HepG2 (cell line): Measurements from ENCODE around the gene GTF2H4. TPM values are rescaled to one million over a fixed set of nuclear protein-coding genes. Genes with fewer than 3 reads are reported as not detected.

Source experiments
- ATAC-seq: fragments of 200-7000 bp; cut with Tn5 transposase; 3 replicates; pipeline ENCODE4 v1.9.1; 2020; ENCODE audit warnings: mild to moderate bottlenecking, moderate library complexity
- BruUV-seq: library from RNA; stranded (reverse); fragments of 400-500 nt; replicated peaks from 2 replicates; lab custom pipeline; 2021; lab: Mats Ljungman, UMichigan
- CTCF ChIA-PET: fragments of 300-600 bp; formaldehyde crosslinking; extraction: SDS; loops from one replicate; lab custom pipeline; 2021; ENCODE audit warnings: low total read pairs, inconsistent platforms, low intra/inter-chr PET ratio; lab: Yijun Ruan, JAX
- POLR2A ChIA-PET: fragments of 350-600 bp; sonication (Branson Sonifier 250); formaldehyde crosslinking; loops from one replicate; lab custom pipeline; 2020; ENCODE audit warnings: antibody characterized with exemption, inconsistent platforms; lab: Yijun Ruan, JAX
- DNase-seq: peaks from one replicate; pipeline ENCODE4 v3.0.0-alpha.2; 2015; ENCODE audit warnings: low spot score
- FAIRE-seq: peaks from 3 replicates; lab custom pipeline; 2011; peaks lifted over from hg19 to GRCh38; lab: Jason Lieb, UNC
- H2AFZ ChIP-seq: one replicate; pipeline ENCODE4 v1.6.1; 2011; ENCODE audit warnings: low read length, inconsistent platforms
- H3K27ac ChIP-seq: fragments of 300-600 bp; 3 replicates; pipeline ENCODE4 v1.8.0; 2011; ENCODE audit warnings: mixed run types, mild to moderate bottlenecking, mixed read lengths, low read length, inconsistent platforms; ENCODE audit not compliant: insufficient read depth; ENCODE audit errors: extremely low read length
- H3K27me3 ChIP-seq, 2 experiments: fragments of 200-600 bp in 1 of 2; 2 replicates in 1 of 2; 3 replicates in 1 of 2; pipeline versions ENCODE4 v1.6.0 to v1.8.0; 2011; ENCODE audit warnings: low read length in 2 of 2, mild to moderate bottlenecking in 2 of 2, moderate library complexity in 2 of 2, inconsistent platforms in 1 of 2; ENCODE audit not compliant: insufficient read depth in 2 of 2, control insufficient read depth in 1 of 2
- H3K36me3 ChIP-seq, 2 experiments: fragments of 200-600 bp in 1 of 2; replicated peaks in 1 of 2; 2 replicates in 1 of 2; 3 replicates in 1 of 2; pipeline versions ENCODE4 v1.5.1 to v1.8.0; 2011; ENCODE audit warnings: low read length in 2 of 2, inconsistent platforms in 1 of 2; ENCODE audit not compliant: insufficient read depth in 2 of 2, control insufficient read depth in 1 of 2
- H3K4me1 ChIP-seq: 2 replicates; pipeline ENCODE4 v1.5.1; 2012; ENCODE audit warnings: low read length, inconsistent platforms; ENCODE audit not compliant: insufficient read depth
- H3K4me2 ChIP-seq: 2 replicates; pipeline ENCODE4 v1.6.0; 2011; ENCODE audit warnings: low read depth, low read length, inconsistent platforms
- H3K4me3 ChIP-seq, 3 experiments: fragments of 200-600 bp in 1 of 3; sonication (generic), shearing (Covaris generic) in 1 of 3; replicated peaks in 1 of 3; 2 replicates each; pipeline ENCODE4 v1.5.1; 2011 to 2016; ENCODE audit warnings: low read length in 3 of 3, inconsistent platforms in 2 of 3, low read depth in 2 of 3, mild to moderate bottlenecking in 2 of 3, control low read depth in 1 of 3, mixed read lengths in 1 of 3; ENCODE audit not compliant: insufficient read depth in 1 of 3
- H3K79me2 ChIP-seq: one replicate; pipeline ENCODE4 v1.6.1; 2011; ENCODE audit warnings: low read length, inconsistent platforms; ENCODE audit not compliant: insufficient read depth
- H3K9ac ChIP-seq: 2 replicates; pipeline ENCODE4 v1.6.0; 2011; ENCODE audit warnings: mild to moderate bottlenecking, low read depth, low read length, inconsistent platforms; ENCODE audit not compliant: insufficient read depth
- H3K9me3 ChIP-seq: 2 replicates; pipeline ENCODE4 v1.5.1; 2012; ENCODE audit warnings: mild to moderate bottlenecking, low read length
- H4K20me1 ChIP-seq: 2 replicates; pipeline ENCODE4 v1.6.0; 2011; ENCODE audit warnings: inconsistent platforms, mild to moderate bottlenecking, low read length, moderate library complexity; ENCODE audit not compliant: insufficient read depth
- CC2D1A ChIP-seq: sonication (generic); formaldehyde crosslinking; IDR thresholded peaks from 2 replicates; pipeline ENCODE4 v1.8.1; 2023; ENCODE audit warnings: mild to moderate bottlenecking, missing genetic modification reagents
- CCAR2 ChIP-seq: fragments of 200-400 bp; formaldehyde crosslinking; optimal IDR thresholded peaks from 2 replicates; pipeline ENCODE3; 2018; ENCODE audit warnings: low read depth, mild to moderate bottlenecking, low read length, moderate library complexity
- CTCF ChIP-seq: sonication (generic); formaldehyde crosslinking; IDR thresholded peaks from 2 replicates; pipeline ENCODE4 v1.5.0; 2020; ENCODE audit warnings: mild to moderate bottlenecking, missing genetic modification reagents, moderate library complexity
- FOXM1 ChIP-seq: sonication (generic); formaldehyde crosslinking; IDR thresholded peaks from 2 replicates; pipeline ENCODE4 v1.5.0; 2020; ENCODE audit warnings: missing genetic modification reagents
- GATA4 ChIP-seq: sonication (generic); IDR thresholded peaks from 2 replicates; pipeline ENCODE4 v1.6.1; 2016; ENCODE audit warnings: antibody characterized with exemption, low read depth, borderline replicate concordance
- GPN1 ChIP-seq: sonication (generic); formaldehyde crosslinking; IDR thresholded peaks from 2 replicates; pipeline ENCODE4 v1.5.1; 2020; ENCODE audit warnings: missing genetic modification reagents, borderline replicate concordance
- GTF3A ChIP-seq: sonication (generic); formaldehyde crosslinking; conservative IDR thresholded peaks from 2 replicates; pipeline ENCODE4 v1.4.0; 2020; ENCODE audit warnings: mild to moderate bottlenecking, missing genetic modification reagents
- HNRNPUL1 ChIP-seq: fragments of 200-400 bp; formaldehyde crosslinking; IDR thresholded peaks from 2 replicates; pipeline ENCODE4 v1.6.1; 2017; ENCODE audit warnings: low read depth, mild to moderate bottlenecking, low read length, moderate library complexity
- JUND ChIP-seq: sonication (generic); formaldehyde crosslinking; IDR thresholded peaks from 2 replicates; pipeline ENCODE4 v1.8.0; 2022; ENCODE audit warnings: mild to moderate bottlenecking, missing genetic modification reagents
- MAFF ChIP-seq: IDR thresholded peaks from 2 replicates; pipeline ENCODE4 v1.6.1; 2011; ENCODE audit warnings: low read depth, low read length, improper control_type of control experiment
- MED1 ChIP-seq: sonication (generic); formaldehyde crosslinking; IDR thresholded peaks from 2 replicates; pipeline ENCODE4 v1.4.0; 2020; ENCODE audit warnings: missing genetic modification reagents
- SMARCC2 ChIP-seq: fragments of 450-650 bp; IDR thresholded peaks from 2 replicates; pipeline ENCODE4 v1.6.1; 2017; ENCODE audit warnings: antibody characterized with exemption, mild to moderate bottlenecking
- ZBTB25 ChIP-seq: IDR thresholded peaks from 2 replicates; pipeline ENCODE4 v1.6.1; 2018; ENCODE audit warnings: missing genetic modification reagents
- ZFYVE20 ChIP-seq: sonication (generic); formaldehyde crosslinking; IDR thresholded peaks from 2 replicates; pipeline ENCODE4 v1.8.0; 2023; ENCODE audit warnings: low read depth, mild to moderate bottlenecking, moderate library complexity, missing genetic modification reagents, borderline replicate concordance
- ZNF329 ChIP-seq: sonication (generic); formaldehyde crosslinking; IDR thresholded peaks from 2 replicates; pipeline ENCODE4 v1.9.0; 2021; ENCODE audit warnings: low read depth, mild to moderate bottlenecking, missing genetic modification reagents
- ZNF879 ChIP-seq: sonication (generic); formaldehyde crosslinking; IDR thresholded peaks from 2 replicates; pipeline ENCODE4 v1.8.1; 2023; ENCODE audit warnings: missing genetic modification reagents
- WGBS: methylation state at CpG from one replicate; pipeline ENCODE4 v1.1.6; 2017; ENCODE audit warnings: low lambda C conversion rate; 5-methylcytosine and 5-hydroxymethylcytosine counted together
- in situ Hi-C: cut with HindIII; loops from 2 replicates; pipeline ENCODE4 v1.10.0; 2017; ENCODE audit warnings: low pct_unique_long_range_greater_than_20kb; ENCODE audit not compliant: extremely low pct_ligation_motif_present
- intact Hi-C: fragments of 100-400 bp; cut with micrococcal nuclease; formaldehyde crosslinking; loops from one replicate; pipeline ENCODE4 v1.10.0; 2022; ENCODE audit not compliant: unreplicated experiment
- polyA plus RNA-seq, 8 experiments: library from polyadenylated mRNA; depleted of rRNA in 3 of 8; stranded (reverse) in 7 of 8; unstranded in 1 of 8; fragments of >200 nt; fragmentation: Illumina TruSeq in 4 of 8; extraction: Trizol in 4 of 8; gene quantifications; 2 replicates each; pipeline versions ENCODE4 v1.2.1 to v1.2.3, GENCODE V29; 2011 to 2016; ENCODE audit warnings: low read depth in 4 of 8, missing spikeins in 1 of 8, mixed read lengths in 1 of 8; ENCODE audit not compliant: insufficient read depth in 1 of 8
- total RNA-seq, 5 experiments: library from RNA; depleted of rRNA; stranded (reverse); fragments of >200 nt; fragmentation: Illumina TruSeq; extraction: Trizol; gene quantifications; 2 replicates each; pipeline ENCODE4 v1.2.3, GENCODE V29; 2016; ENCODE audit warnings: low read depth in 1 of 5
- TF ChIP-seq, protein P1 (sequence below): sonication (generic); formaldehyde crosslinking; IDR thresholded peaks from 2 replicates; pipeline ENCODE4 v1.5.0; 2020; ENCODE audit warnings: mild to moderate bottlenecking, missing genetic modification reagents, borderline replicate concordance
- TF ChIP-seq, protein P2 (sequence below): sonication (generic); formaldehyde crosslinking; IDR thresholded peaks from 2 replicates; pipeline ENCODE4 v1.4.0; 2020; ENCODE audit warnings: mild to moderate bottlenecking, missing genetic modification reagents

The GTF2H4 gene
- total and polyA plus RNA-seq, 2 of the 13 experiments (the other 11 are each of a cell fraction or from before 2014, with no cell fraction given): 15.9 to 49.3 TPM

GRCh38 chr6:30882204-30882758 lies 25.7 kb upstream of the GTF2H4 start:
- no TSS peak for BruUV-seq
- peak overlapping the region; percentile 2; the same call in 1 of the 2 replicates for H3K9ac ChIP-seq
- no peaks in the 10 kb centered on the region for H3K36me3 ChIP-seq
- CTCF ChIA-PET: interaction anchor here (1.1 kb wide), 1 partner anchor 53 kb away, joined by 3 read pairs; no protein-coding TSS in a partner anchor
- ATAC-seq: no peak
- in situ Hi-C loops (no loop called here), intact Hi-C loops (no loop called here)
- H3K9me3 ChIP-seq: no peaks in the 10 kb centered on the region
- WGBS: 2% methylated on average over 7 of the region's 8 CpGs
- peak overlapping the region; percentile 90 for H3K4me2 ChIP-seq
- no peak overlapping the region for H3K27ac ChIP-seq
- H2AFZ ChIP-seq: no peak overlapping the region
- peak overlapping the region; percentile 80 to 91 (median 82); a peak in 4 of 6 replicates for H3K4me3 ChIP-seq
- no peak for FAIRE-seq
- H3K79me2 ChIP-seq: peaks cover 17% of the 10 kb centered on the region
- H3K27me3 ChIP-seq: peaks cover 6 to 34% of the 10 kb centered on the region in 2 experiments
- POLR2A ChIA-PET: interaction anchor here (0.8 to 5.9 kb wide), 18 partner anchors 17 to 264 kb away, joined by 3 to 45 read pairs (median 4); partner anchors contain the start of genes FLOT1, GTF2H4, IER3 and MDC1
- peaks cover 69% of the 10 kb centered on the region for H3K4me1 ChIP-seq
- no peak for DNase-seq
- H4K20me1 ChIP-seq: peaks cover 4% of the 10 kb centered on the region; the same call in 1 of the 2 replicates
- no peak for TF ChIP-seq MED1 (CRISPR knock-in tag)
- TF ChIP-seq GTF3A: no peak
- 0 out of 2 replicates have a peak, but pooled peaks have one; percentile 25 for TF ChIP-seq CC2D1A (CRISPR knock-in tag)
- no peak for TF ChIP-seq HNRNPUL1
- TF ChIP-seq ZFYVE20 (CRISPR knock-in tag): no peak
- TF ChIP-seq SMARCC2: no peak
- TF ChIP-seq MAFF: no peak
- TF ChIP-seq CCAR2: no peak
- TF ChIP-seq CTCF (CRISPR knock-in tag): no peak
- TF ChIP-seq, protein P1, sequence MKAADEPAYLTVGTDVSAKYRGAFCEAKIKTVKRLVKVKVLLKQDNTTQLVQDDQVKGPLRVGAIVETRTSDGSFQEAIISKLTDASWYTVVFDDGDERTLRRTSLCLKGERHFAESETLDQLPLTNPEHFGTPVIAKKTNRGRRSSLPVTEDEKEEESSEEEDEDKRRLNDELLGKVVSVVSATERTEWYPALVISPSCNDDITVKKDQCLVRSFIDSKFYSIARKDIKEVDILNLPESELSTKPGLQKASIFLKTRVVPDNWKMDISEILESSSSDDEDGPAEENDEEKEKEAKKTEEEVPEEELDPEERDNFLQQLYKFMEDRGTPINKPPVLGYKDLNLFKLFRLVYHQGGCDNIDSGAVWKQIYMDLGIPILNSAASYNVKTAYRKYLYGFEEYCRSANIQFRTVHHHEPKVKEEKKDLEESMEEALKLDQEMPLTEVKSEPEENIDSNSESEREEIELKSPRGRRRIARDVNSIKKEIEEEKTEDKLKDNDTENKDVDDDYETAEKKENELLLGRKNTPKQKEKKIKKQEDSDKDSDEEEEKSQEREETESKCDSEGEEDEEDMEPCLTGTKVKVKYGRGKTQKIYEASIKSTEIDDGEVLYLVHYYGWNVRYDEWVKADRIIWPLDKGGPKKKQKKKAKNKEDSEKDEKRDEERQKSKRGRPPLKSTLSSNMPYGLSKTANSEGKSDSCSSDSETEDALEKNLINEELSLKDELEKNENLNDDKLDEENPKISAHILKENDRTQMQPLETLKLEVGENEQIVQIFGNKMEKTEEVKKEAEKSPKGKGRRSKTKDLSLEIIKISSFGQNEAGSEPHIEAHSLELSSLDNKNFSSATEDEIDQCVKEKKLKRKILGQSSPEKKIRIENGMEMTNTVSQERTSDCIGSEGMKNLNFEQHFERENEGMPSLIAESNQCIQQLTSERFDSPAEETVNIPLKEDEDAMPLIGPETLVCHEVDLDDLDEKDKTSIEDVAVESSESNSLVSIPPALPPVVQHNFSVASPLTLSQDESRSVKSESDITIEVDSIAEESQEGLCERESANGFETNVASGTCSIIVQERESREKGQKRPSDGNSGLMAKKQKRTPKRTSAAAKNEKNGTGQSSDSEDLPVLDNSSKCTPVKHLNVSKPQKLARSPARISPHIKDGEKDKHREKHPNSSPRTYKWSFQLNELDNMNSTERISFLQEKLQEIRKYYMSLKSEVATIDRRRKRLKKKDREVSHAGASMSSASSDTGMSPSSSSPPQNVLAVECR (CRISPR knock-in tag): no peak
- TF ChIP-seq FOXM1: no peak
- TF ChIP-seq ZNF879 (CRISPR knock-in tag): no peak
- TF ChIP-seq, protein P2, sequence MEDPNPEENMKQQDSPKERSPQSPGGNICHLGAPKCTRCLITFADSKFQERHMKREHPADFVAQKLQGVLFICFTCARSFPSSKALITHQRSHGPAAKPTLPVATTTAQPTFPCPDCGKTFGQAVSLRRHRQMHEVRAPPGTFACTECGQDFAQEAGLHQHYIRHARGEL (CRISPR knock-in tag): no peak
- TF ChIP-seq GPN1: no peak
- TF ChIP-seq ZNF329 (CRISPR knock-in tag): no peak
- no peak for TF ChIP-seq JUND (CRISPR knock-in tag)
- TF ChIP-seq ZBTB25 (CRISPR knock-in tag): no peak
- no peak for TF ChIP-seq GATA4
